ENCODE data around the gene MRPL36. TPM values are rescaled to one million over a fixed set of nuclear protein-coding genes. Genes with fewer than 3 reads are reported as not detected.

The MRPL36 gene
- polyA plus RNA-seq, 4 donors: 31.2 to 43.0 (median 38.9) TPM

DNA sequence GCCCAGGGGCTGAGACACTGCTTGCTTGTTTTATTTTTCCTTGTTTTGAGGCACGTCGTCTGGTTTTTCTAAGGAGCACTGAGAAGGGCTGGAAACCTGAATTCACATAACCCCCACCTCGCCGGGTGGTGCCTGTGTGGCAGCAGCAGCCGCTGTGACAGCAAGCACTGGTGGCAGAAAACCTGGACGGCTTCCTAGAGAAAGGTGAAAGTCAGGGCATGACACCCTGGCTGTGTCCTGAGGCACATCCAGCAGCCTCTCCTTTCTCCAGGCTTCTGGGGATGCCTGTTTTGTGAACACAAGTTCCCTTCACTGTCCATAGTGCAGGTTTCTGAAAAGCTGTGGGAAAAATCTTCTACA is 29.2 kb downstream of the MRPL36 start:
- DNase-seq (ENCODE audit: low read depth in 4 of 4, low spot score in 3 of 4): no peak

DNA sequence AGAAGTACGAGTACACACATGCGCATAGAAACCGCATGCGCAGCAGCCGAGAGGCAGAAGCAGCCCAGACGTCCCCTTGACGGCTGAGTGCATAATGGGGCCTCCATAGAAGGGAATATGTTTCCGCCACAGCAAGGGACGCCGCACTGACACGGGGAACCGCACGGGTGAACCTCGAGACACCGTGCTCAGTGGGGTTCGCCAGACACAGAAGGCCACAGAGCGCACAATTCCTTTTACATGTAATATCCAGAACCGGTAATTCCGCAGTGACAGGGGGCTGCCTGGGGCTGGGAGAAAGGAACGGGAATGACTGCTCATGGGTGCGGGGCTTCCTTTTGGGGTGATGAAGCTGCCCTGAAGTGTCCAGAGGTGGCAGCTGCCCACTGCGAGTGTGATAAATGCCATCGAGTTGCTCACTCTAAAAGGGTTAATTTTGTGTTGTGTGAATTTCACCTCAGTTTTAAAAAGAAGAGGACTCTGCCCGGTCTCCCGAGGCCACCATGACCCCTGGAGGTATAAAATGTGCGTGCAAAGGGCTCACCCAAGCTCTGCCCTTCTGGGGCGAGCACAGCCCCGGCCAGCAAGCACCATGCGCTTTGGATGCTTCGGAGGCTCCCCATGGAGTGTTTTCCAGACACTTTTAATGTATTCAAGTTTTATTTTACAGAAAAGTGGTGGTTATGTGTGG is 29.7 kb downstream of the MRPL36 start:
- no peak for DNase-seq (ENCODE audit: low read depth in 4 of 4, low spot score in 3 of 4)

DNA sequence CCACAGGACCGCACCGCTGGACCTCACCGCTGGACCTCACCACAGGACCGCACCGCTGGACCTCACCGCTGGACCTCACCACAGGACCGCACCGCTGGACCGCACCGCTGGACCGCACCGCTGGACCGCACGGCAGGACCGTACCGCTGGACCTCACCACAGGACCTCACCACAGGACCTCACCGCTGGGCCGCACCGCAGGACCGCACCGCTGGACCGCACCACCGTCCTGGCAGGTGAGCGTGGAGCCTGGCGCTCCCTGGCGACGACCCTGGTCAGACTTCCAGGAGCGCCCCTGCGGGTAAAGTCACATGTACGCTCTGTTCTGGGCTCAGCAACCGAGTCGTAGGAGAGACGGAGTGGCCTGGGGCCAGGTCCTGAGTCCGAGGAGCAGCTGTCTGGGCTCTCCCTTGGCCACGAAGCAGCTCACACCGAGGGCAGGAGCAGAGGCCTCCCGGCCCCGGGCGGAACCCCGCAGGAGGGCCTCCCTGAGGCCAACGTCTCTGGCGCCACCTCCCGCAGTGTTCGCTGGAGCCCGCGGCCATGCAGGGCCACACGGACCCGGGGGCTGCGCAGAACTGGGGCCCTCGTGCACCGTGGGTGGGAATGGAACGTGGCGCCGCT is 30.5 kb downstream of the MRPL36 start:
- no peak for DNase-seq (ENCODE audit: low read depth in 4 of 4, low spot score in 3 of 4)

DNA sequence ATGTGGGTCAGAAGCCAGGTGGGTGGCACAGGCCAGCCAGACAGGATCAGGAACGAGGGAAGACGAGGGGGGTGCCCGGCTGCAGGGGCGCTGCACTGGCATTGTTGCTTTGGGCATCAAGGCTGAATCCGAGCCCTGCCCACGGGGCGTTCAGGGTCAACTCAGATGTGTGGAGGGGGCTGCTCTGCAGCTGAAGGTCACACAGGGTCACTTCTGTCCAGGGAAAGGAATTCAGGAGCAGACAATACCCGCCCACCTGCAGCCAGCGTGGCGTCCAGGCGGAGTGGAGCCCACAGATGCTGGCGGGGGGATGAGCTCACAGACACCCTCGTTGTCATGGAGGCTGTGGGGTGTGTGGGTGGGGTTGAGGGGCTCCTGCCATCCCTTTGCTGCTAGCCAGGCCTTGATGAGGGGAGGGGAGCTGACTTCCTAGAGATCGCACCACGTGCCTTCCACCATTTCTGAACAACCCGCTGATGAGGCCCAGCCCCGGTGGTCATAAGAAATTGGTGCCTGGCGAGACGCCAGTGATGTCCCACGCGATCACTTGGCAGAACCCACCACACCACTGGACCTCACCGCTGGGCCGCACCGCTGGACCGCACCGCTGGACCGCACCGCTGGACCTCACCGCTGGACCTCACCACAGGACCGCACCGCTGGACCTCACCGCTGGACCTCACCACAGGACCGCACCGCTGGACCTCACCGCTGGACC is 31.2 kb downstream of the MRPL36 start:
- DNase-seq (ENCODE audit: low read depth in 4 of 4, low spot score in 3 of 4): no peak

DNA sequence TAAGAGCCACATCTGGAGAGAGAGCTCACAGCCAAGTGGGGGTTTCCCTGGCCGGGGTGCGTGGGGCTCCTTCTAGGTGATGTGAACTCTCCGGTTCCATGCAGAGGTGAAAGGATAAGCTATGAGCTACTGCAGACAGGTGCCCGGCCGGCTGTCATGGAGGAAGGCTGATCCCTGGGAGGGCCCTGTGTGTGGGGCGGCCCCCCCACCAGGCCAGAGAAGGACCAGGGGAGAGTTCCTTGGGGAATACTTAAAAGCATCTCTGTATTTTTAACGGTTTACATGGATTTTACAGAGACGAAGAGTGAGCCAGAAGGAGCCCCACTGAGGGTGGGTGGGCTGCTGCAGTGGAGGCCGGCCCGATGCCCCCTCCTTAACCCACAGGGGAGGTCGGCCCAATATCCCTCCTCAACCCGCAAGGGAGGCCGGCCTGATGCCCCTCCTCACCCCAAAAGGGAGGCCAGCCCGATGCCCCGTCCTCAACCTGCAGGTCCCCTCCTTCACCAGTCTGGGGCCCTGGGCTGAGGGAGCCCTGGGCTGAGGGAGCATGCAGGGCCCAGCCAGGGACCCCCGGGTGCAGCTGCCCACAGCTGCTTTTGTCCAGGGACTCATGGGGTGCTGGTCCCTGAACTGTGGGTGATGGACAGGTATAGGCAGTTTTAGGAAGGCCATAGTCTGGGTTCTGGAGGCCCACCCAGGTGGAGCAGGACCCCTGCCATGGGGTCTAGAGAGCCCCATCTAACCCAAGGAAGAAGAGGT is 31.9 kb downstream of the MRPL36 start:
- DNase-seq (ENCODE audit: low read depth in 4 of 4, low spot score in 3 of 4): no peak

DNA sequence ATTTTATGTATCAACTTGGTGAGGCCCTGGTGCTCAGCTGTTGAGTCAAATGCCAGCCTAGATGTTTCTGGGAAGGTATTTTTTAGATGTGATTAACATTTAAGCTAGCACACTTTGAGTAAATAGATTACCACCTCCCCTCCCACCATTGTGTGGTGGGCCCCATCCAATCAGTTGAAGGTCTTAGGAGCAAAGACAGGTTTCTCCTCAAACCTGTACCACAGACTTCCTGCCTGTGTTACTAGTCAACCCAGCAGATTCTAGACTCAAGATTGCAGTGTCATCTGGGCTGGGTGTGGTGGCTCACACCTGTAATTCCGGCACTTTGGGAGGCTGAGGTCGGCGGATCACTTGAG is 33.8 kb downstream of the MRPL36 start:
- no peak for DNase-seq (ENCODE audit: low read depth in 4 of 4, low spot score in 3 of 4)

DNA sequence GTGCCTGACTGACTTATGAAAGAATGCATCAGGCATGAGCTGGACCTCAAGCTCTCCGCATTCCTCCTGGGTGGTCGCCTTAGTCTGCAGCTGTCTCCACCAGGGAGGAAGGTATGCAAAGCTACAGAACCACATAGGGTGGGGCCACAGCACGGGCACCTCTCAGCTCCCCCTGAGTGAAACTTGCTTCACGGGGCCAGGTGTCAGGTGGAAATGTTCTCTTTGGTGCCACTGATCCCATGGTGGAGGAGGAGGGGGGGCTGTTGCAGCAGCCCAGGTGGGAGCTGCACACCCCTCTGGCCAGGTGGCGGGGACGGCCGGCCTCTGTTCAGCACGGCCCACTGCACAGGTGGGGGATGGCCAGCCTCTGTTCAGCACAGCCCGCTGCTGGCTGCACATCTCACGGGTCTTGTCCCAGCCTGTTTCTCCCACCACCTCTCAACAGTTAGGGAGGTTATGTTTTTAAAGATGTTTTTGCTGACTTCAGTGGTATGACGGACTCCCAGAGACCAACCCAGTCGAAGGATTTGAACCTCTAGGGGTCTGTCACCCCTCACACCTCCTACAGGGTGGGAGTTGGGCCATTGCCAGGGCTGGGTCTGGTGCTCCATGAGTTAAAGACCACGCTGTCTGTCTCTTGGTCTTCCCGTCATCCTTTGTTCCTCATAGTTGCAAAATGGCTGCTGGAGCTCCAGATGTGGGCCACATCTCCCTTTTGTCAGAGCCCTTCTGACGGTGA is 34.3 kb downstream of the MRPL36 start:
- no peak for DNase-seq (ENCODE audit: low read depth in 4 of 4, low spot score in 3 of 4)

DNA sequence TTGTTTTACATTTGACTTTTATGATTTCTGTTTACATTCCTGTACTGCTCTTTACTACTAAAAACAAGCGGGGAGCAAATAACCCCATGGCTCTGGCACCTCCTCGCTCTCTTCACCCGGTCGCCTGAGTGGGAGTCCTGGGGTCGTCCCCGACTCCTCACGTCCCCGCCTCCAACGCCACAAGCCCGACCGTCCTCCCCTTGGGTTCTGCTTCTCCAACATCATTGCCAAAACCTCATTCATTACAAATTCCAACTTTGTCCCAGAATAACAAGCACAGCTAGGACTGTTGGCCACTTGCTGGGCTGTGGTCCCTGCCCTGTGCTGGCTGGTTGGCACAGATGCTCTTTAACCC is 35.1 kb downstream of the MRPL36 start:
- no peak for DNase-seq (ENCODE audit: low read depth in 4 of 4, low spot score in 3 of 4)

DNA sequence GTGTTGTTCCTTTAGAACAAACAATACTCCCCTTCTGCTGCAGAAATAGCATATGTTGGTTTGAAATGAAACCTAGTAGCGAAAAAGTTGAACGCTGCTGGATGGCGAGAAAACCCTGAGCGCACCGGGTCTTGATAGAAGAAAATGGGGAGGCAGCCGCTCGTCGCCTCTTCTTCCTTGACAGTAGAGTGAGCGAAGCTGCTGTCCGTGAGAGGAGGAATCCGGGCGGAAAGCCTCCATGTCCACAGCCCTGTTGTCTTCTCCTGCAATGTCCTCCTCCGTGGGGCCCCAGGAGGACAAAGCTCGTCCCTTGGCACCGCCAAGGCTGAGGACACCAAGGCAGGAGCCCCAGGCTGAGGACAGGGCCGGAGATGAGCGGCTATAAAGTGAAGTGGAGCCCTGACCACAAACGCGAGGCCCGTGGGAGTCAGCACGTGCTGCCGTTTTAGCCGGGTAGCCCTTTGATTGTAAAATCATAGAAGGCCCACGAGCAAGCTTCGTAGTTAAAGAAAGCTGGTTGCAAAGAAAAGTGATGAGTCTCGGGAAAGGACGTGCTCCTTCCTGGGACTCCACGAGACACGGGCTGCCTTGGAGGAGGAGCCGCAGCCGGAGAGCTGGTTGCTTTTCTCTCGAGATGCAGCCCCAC is 35.6 kb downstream of the MRPL36 start:
- no peak for DNase-seq (ENCODE audit: low read depth in 4 of 4, low spot score in 3 of 4)

DNA sequence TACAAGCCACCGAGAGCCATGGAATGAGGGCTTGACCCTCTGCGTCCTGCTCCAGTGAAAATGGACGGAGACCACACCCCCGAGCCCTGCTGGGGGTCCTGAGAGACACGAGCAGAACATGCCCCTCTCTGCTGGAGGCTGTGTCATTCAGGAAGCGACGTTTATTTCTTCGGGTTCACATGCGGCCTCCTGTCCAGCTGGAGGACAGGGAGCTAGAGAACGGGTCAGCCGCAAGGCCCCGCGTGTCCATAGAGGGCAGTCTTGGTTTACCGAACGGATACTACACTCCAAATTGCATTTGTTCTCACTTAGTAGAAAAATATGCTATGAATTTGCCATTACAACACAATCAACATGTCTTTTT is 36.1 kb downstream of the MRPL36 start:
- peak in 2 of 4 donors; percentile 40 to 52 for DNase-seq (ENCODE audit: low read depth in 4 of 4, low spot score in 3 of 4)

DNA sequence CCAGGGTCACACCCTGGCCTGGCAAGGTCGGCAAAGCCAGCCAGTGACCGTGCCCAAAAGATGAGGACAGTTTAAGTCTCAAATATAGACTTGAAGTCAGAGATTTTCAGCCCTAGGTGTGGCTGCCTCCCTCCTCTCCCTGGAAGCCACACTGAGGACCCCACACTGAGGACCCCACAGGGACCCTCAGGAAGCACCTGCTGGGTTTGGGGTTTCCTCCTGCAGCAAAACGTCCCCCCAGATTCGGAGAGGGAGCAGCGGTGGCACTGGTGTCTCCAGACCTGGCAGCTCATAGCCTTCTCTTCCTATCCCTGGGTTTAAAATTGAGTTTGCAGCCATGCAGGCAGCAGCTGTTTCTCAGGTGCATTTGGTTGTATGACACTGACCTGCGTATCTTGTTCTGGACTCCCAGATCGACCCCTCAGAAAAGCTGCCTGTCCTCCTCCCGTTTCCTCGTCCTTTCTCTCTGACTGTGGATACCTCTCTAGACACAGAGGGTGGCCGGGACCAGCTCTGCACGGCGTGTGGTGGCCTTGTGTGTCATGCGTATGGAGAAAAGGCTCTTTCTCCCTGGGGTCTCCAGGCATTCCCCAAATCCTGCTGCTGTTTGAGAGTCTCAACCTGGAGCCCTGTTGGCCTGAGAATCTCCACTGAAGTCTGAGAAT is 36.6 kb downstream of the MRPL36 start:
- DNase-seq (ENCODE audit: low read depth in 4 of 4, low spot score in 3 of 4): no peak

DNA sequence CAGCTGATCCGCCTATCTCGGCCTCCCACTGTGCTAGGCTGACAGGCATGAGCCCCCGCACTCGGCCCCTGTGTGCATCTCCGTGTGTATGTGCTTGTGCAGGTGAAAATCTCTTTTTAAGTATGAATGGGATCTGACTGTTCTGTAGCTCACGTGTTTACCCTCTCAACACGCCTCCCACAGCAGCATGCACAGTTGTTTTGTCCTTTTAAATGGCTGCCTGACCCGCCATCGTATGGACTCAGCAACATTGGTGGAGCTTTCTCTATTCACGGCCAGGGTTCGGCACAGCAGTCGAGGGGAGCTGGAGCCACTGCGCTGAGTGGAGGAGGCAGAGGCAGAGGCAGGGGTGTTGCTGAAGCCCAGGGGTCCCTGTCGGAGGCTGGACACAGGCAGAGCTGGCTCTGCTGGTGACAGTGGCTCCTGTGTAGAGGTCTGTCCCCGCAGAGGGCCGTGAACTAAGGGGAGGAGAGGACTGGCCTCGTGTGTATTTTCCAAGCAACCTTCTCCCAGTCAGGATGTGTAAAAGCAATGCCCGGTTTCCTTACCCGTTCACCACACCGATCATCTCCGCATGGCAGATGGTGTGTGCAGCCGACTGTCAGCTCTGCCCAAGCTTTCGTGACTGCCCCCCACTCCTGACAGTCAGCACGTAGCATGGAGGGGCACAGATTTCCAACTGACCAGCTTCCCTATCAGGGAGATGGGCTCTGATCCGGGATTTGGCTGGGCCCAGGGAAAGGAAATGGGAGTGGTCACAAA is 37.3 kb downstream of the MRPL36 start:
- DNase-seq (ENCODE audit: low read depth in 4 of 4, low spot score in 3 of 4): no peak

DNA sequence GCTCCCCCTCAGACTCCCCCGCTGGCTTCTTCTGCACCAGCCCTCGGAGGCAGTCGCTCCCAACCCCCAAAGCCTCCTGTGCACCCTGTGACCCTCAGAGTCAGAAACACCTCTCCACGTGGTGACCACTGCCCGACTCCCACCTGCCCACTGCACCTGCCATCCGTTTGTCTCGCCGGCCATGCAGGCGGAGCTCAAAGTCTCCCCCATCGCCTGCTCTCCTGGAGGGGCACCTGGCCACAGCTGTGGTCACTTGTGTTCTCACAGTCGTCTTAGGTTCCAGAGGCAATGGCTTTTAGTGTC is 38.2 kb downstream of the MRPL36 start:
- DNase-seq (ENCODE audit: low read depth in 4 of 4, low spot score in 3 of 4): no peak

DNA sequence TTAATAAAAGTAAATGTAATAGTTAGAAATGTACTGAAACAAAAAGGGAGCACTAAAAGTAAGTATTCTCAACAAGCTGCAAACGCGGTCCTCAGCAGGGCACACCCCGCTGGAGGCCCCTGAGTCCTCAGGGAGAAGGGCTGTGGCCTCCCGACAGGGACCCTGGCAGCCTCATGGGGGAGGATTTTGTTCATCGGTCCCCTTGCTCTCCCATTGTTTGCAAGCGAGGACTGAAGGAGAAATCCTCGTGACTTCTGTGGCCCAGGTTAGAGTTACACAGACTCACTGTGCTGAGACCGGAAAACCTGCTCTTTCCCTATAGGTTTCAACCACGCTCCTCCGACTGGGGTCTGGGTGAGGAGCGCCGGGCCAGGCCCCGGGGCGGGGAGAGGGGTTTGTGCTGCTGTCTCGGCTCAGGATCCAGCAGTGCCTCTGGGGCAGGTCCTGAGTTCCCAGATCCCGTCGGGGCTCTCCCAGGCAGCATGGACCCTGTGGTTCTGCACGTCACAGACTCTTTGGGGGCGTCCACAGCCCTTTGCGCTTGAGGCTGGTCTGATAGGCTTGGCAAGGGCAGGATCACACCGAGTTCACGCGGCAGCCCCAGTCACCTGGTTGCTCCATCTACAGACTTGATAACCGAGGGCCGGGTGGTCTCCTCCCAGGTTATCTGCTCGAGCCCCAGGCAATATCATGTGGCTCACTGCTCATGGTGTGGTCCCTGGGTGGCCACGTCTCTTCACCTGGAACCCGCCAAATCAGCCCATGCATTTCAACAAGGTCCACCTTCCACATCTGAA is 38.8 kb downstream of the MRPL36 start:
- no peak for DNase-seq (ENCODE audit: low read depth in 4 of 4, low spot score in 3 of 4)

DNA sequence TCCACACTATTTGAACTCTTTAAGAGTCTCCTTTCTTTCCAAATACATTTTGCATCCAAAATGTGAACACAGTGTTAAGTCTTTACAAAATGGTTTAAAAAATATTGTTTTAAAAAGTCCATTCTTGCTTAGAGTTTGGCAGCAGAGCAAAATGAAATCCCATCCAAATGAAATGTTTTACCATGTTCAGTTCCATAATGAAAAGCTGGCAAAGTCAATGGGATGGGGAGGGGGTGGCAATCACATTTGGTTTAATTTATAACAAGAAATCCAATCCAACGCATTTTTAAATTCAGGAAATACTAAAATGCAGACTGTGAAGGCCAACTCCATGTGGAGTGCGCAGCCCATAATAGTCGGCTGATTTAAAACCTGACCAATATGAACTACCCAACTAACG is 39.4 kb downstream of the MRPL36 start:
- DNase-seq (ENCODE audit: low read depth in 4 of 4, low spot score in 3 of 4): no peak

DNA sequence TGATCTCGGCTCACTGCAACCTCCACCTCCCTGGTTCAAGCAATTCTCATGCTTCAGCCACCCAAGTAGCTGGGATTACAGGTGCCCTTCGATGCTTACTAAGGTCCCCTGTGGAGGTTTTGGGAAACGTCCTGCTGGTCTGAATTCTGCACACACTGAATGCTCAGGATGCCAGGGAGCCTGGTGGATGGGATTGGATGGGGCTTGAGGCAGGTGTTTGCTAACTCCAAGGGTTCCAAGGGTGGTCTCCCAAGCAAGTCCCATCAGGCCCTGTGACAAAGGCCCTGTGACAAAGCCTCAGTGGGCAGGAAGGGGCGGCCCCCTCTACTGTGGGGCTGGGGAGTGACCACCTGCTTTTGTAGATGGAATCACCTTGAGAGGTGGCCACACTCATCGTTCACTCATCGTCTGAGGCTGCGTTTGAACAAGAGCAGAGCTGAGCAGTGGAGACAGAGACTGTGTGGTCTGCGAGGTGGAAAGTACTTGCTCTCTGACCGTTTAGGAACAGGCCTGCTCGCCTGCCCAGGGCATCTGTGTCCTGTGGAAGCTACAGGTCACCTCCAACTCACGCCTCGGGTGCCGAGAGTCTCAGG is 40.2 kb downstream of the MRPL36 start:
- DNase-seq (ENCODE audit: low read depth in 4 of 4, low spot score in 3 of 4): no peak

DNA sequence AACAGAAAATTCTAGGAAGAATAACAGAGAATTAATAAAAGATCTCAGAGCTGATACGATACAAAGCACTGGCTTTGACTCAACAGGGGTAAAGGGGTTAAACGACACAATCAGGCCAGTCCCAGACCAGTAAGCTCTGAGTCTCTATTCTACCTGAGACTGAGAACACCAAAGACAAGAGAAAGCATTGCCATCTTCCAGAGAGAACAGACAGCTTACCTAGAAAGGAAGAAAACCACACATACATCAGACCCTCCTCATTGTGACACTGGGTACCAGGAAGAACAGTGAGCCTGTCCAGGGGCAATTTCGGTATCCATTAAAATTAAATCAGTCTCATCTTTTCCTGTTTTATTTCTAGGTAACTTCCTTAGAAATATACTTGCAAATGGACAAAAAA is 41.1 kb downstream of the MRPL36 start:
- no peak for DNase-seq (ENCODE audit: low read depth in 4 of 4, low spot score in 3 of 4)

DNA sequence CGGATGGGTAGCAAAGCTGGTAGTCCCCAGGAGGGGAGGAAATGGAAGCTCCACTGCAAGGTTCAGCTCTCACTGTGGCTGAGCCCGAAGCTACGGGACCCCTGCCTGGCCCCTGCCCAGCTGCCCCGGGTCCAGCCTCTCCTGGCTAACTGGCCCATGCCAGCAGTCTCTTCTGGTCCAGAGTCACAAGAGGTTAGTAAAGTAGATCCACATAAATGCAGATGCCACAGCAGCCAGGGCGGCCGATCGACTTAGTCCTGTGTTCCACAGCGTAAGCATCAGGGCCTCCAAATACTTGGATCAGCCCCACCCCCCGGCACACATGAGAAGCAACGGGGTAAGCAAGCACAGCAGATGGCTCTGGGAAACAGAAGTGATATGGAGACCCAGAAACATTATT is 42.1 kb downstream of the MRPL36 start:
- no peak for DNase-seq (ENCODE audit: low read depth in 4 of 4, low spot score in 3 of 4)

Data from left renal pelvis (tissue), 4 donors.